ENCODE data around the gene CUL4A.

The CUL4A gene

DNA sequence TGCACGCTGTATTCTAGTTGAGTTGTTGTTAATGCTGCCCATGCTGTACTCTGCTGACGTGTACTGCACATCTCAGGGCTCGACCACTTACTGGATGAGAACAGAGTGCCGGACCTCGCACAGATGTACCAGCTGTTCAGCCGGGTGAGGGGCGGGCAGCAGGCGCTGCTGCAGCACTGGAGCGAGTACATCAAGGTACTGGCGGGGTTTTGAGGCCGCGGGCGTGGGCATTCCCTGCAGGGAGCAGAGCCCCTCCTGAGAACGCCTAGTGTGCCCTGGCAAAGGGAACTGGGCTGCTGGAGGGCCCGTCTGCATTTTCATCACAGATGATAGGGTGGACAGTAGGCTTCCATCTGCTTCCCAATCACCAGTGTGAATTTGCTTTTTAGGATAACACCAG, 29.9 kb downstream of the CUL4A start:
- TF ChIP-seq, protein P1, sequence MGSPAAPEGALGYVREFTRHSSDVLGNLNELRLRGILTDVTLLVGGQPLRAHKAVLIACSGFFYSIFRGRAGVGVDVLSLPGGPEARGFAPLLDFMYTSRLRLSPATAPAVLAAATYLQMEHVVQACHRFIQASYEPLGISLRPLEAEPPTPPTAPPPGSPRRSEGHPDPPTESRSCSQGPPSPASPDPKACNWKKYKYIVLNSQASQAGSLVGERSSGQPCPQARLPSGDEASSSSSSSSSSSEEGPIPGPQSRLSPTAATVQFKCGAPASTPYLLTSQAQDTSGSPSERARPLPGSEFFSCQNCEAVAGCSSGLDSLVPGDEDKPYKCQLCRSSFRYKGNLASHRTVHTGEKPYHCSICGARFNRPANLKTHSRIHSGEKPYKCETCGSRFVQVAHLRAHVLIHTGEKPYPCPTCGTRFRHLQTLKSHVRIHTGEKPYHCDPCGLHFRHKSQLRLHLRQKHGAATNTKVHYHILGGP (tag by site-specific recombination; IDR thresholded peaks at IDR 0.05) = no peak
- no peak for TF ChIP-seq REPIN1 (tag by site-specific recombination; IDR thresholded peaks at IDR 0.05; ENCODE audit: low read depth)
- TF ChIP-seq ZNF473 (tag by site-specific recombination; IDR thresholded peaks at IDR 0.05) = no peak
- TF ChIP-seq ZNF18 (tag by site-specific recombination; IDR thresholded peaks at IDR 0.05) = no peak
- no peak for TF ChIP-seq ZNF292 (tag by site-specific recombination; IDR thresholded peaks at IDR 0.05; ENCODE audit: borderline replicate concordance, low read depth)
- no peak for TF ChIP-seq ZNF239 (tag by site-specific recombination; IDR thresholded peaks at IDR 0.05)
- no peak for TF ChIP-seq GLI2 (tag by site-specific recombination; IDR thresholded peaks at IDR 0.05; ENCODE audit: borderline replicate concordance, low read depth)
- TF ChIP-seq ZNF132 (tag by site-specific recombination; IDR thresholded peaks at IDR 0.05; ENCODE audit: borderline replicate concordance) = no peak
- no peak for TF ChIP-seq PRDM6 (tag by site-specific recombination; IDR thresholded peaks at IDR 0.05)
- no peak for TF ChIP-seq ZBTB11 (tag by site-specific recombination; conservative IDR thresholded peaks at IDR 0.05; ENCODE audit: low read depth)
- TF ChIP-seq KLF10 (tag by site-specific recombination; IDR thresholded peaks at IDR 0.05) = no peak
- TF ChIP-seq ZNF423 (tag by site-specific recombination; IDR thresholded peaks at IDR 0.05) = no peak
- Histone ChIP-seq H3K9me3 (ENCODE audit: control insufficient read depth, insufficient read depth, low read depth, low read length) (no peaks in the 10 kb centered on the region), H3K27ac (ENCODE audit: extremely low read depth, low read depth, low read length) (no peak overlapping the region), H3K36me3 (ENCODE audit: control insufficient read depth in 2 of 2, insufficient read depth in 1 of 2, low read length in 2 of 2) (peaks cover 0 to 75% of the 10 kb centered on the region in 2 experiments), H3K4me1 (ENCODE audit: control insufficient read depth, insufficient read depth, low read length) (no peaks in the 10 kb centered on the region), H3K4me3 (ENCODE audit: low read depth, low read length) (no peak overlapping the region)
- POLR2A ChIA-PET = no interaction called here
- CTCF ChIA-PET = no interaction called here

DNA sequence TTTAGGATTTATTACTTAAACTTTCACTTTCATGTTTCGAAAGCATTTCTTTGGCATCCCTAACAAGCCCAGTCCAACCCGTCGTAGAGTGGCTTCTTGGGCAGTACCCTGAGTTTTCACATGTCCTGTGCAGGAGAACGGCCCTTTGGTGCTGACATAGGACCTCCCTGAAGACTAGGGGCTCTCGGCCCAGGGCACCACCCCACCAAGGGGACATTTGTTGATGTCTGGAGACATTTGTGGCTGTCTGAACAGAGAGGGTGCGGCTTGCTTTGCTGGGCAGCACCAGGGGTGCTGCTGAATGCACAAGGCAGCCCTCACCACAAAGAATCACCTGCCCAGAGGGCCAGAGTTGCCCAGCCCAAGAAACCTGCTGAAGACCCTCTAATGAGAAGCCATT, 30.6 kb downstream of the CUL4A start:
- no peak overlapping the region for H3K27ac ChIP-seq (ENCODE audit: extremely low read depth, low read depth, low read length)
- H3K36me3 ChIP-seq (ENCODE audit: control insufficient read depth in 2 of 2, insufficient read depth in 1 of 2, low read length in 2 of 2) = peaks cover under 1 to 75% of the 10 kb centered on the region in 2 experiments
- H3K4me3 ChIP-seq (ENCODE audit: low read depth, low read length) = no peak overlapping the region
- no peaks in the 10 kb centered on the region for H3K9me3 ChIP-seq (ENCODE audit: control insufficient read depth, insufficient read depth, low read depth, low read length)
- ChIA-PET CTCF (no interaction called here), POLR2A (no interaction called here)
- no peaks in the 10 kb centered on the region for H3K4me1 ChIP-seq (ENCODE audit: control insufficient read depth, insufficient read depth, low read length)
- TF ChIP-seq KLF17 (tag by site-specific recombination; IDR thresholded peaks at IDR 0.05) (no peak), INSM2 (tag by site-specific recombination; IDR thresholded peaks at IDR 0.05) (no peak), REPIN1 (tag by site-specific recombination; IDR thresholded peaks at IDR 0.05; ENCODE audit: low read depth) (no peak), ZXDB (tag by site-specific recombination; IDR thresholded peaks at IDR 0.05) (no peak), PRDM6 (tag by site-specific recombination; IDR thresholded peaks at IDR 0.05) (no peak), ZNF202 (tag by site-specific recombination; IDR thresholded peaks at IDR 0.05; ENCODE audit: borderline replicate concordance) (no peak), ZFHX2 (tag by site-specific recombination; conservative IDR thresholded peaks at IDR 0.05) (no peak), MYNN (tag by site-specific recombination; IDR thresholded peaks at IDR 0.05; ENCODE audit: borderline replicate concordance) (no peak), ZNF76 (tag by site-specific recombination; IDR thresholded peaks at IDR 0.05; ENCODE audit: borderline replicate concordance, low read depth) (no peak)
- TF ChIP-seq, protein P2, sequence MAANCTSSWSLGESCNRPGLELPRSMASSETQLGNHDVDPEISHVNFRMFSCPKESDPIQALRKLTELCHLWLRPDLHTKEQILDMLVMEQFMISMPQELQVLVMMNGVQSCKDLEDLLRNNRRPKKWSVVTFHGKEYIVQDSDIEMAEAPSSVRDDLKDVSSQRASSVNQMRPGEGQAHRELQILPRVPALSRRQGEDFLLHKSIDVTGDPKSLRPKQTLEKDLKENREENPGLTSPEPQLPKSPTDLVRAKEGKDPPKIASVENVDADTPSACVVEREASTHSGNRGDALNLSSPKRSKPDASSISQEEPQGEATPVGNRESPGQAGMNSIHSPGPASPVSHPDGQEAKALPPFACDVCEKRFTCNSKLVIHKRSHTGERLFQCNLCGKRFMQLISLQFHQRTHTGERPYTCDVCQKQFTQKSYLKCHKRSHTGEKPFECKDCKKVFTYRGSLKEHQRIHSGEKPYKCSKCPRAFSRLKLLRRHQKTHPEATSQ (tag by site-specific recombination; IDR thresholded peaks at IDR 0.05) = no peak
